Activated naive CD4-positive, alpha-beta T cell treated with anti-CD3 and anti-CD28 coated beads, Interleukin-2, amount 50 U/mL, for 72 hours (primary cell): ENCODE measurements around the gene RENBP. TPM values are rescaled to one million over a fixed set of nuclear protein-coding genes. Genes with fewer than 3 reads are reported as not detected.

Experiments
- ATAC-seq, 2 donors: fragments of 150-1000 bp; cut with Tn5 transposase; 2 replicates each; pipeline ENCODE4 v1.10.0; 2021; ENCODE audit warnings: mild to moderate bottlenecking in 2 of 2, moderate library complexity in 2 of 2
- DNase-seq, 2 donors: peaks; one replicate each; pipeline ENCODE4 v3.0.0; 2021 to 2022; ENCODE audit warnings: low spot score in 2 of 2
- H3K27ac Mint-ChIP-seq, 2 donors: one replicate each; pipeline ENCODE4 v1.8.0; 2022; ENCODE audit warnings: mild to moderate bottlenecking in 2 of 2, mixed read lengths in 2 of 2
- H3K36me3 Mint-ChIP-seq, 2 donors: one replicate each; pipeline ENCODE4 v1.8.0; 2022; ENCODE audit warnings: mixed read lengths in 2 of 2
- H3K9me3 Mint-ChIP-seq, 2 donors: one replicate each; pipeline ENCODE4 v1.8.0; 2022; ENCODE audit warnings: mixed read lengths in 2 of 2
- total RNA-seq, 2 donors: library from RNA; stranded (reverse); gene quantifications; one replicate each; pipeline ENCODE4 v1.2.3, GENCODE V29; 2022

RENBP gene
- total RNA-seq, 2 donors from 2014 or later, result 14.8 to 16.1 TPM

GRCh38 chrX:153963546-153963945, 19.1 kb upstream of the RENBP start:
- ATAC-seq (no peak), DNase-seq (no peak)
- Mint-ChIP-seq H3K36me3 (peaks cover 12 to 14% of the 10 kb centered on the region in 2 donors), H3K9me3 (no peaks in the 10 kb centered on the region), H3K27ac (no peak overlapping the region)

- Mint-ChIP-seq H3K36me3 (no peaks in the 10 kb centered on the region), H3K27ac (no peak overlapping the region), H3K9me3 (no peaks in the 10 kb centered on the region)
- DNase-seq (no peak), ATAC-seq (no peak)
Measured at GRCh38 chrX:153961292-153961691, 16.8 kb upstream of the RENBP start.

GRCh38 chrX:153960786-153961185, 16.3 kb upstream of the RENBP start:
- Mint-ChIP-seq H3K36me3 (no peaks in the 10 kb centered on the region), H3K27ac (no peak overlapping the region), H3K9me3 (no peaks in the 10 kb centered on the region)
- ATAC-seq, result no peak
- no peak for DNase-seq

- Mint-ChIP-seq H3K9me3 (no peaks in the 10 kb centered on the region), H3K27ac (no peak overlapping the region), H3K36me3 (no peaks in the 10 kb centered on the region)
- DNase-seq, result no peak
- no peak for ATAC-seq
Measured at GRCh38 chrX:153960077-153960476, 15.6 kb upstream of the RENBP start.

GRCh38 chrX:153959649-153960048, 15.2 kb upstream of the RENBP start:
- no peak overlapping the region for H3K27ac Mint-ChIP-seq

GRCh38 chrX:153958605-153959004, 14.2 kb upstream of the RENBP start:
- ATAC-seq, result no peak
- Mint-ChIP-seq H3K36me3 (no peaks in the 10 kb centered on the region), H3K27ac (no peak overlapping the region)

More at GRCh38 chrX:153959649-153960048, 15.2 kb upstream of the RENBP start:
- H3K36me3 Mint-ChIP-seq, result no peaks in the 10 kb centered on the region
- no peak for DNase-seq
- no peaks in the 10 kb centered on the region for H3K9me3 Mint-ChIP-seq
- ATAC-seq, result no peak

GRCh38 chrX:153957224-153957623, 12.8 kb upstream of the RENBP start:
- Mint-ChIP-seq H3K9me3 (no peaks in the 10 kb centered on the region), H3K36me3 (no peaks in the 10 kb centered on the region), H3K27ac (no peak overlapping the region)
- ATAC-seq, result no peak
- no peak for DNase-seq

More at GRCh38 chrX:153958605-153959004, 14.2 kb upstream of the RENBP start:
- DNase-seq, result no peak
- H3K9me3 Mint-ChIP-seq, result no peaks in the 10 kb centered on the region

- Mint-ChIP-seq H3K27ac (peak overlapping the region in 1 of 2 donors; percentile 63), H3K9me3 (no peaks in the 10 kb centered on the region), H3K36me3 (peaks cover 3% of the 10 kb centered on the region in 2 donors)
- ATAC-seq (no peak), DNase-seq (no peak)
Measured at GRCh38 chrX:153956044-153956907, 11.8 kb upstream of the RENBP start.

- H3K36me3 Mint-ChIP-seq, result peaks cover 6 to 7% of the 10 kb centered on the region in 2 donors
- H3K27ac Mint-ChIP-seq, result no peak overlapping the region
- H3K9me3 Mint-ChIP-seq, result no peaks in the 10 kb centered on the region
- ATAC-seq (no peak), DNase-seq (no peak)
Measured at GRCh38 chrX:153955228-153955732, 10.8 kb upstream of the RENBP start.

- Mint-ChIP-seq H3K36me3 (peaks cover 6 to 7% of the 10 kb centered on the region in 2 donors), H3K27ac (peak overlapping the region in 1 of 2 donors; percentile 48)
- no peak for DNase-seq
Measured at GRCh38 chrX:153954558-153955227, 10.2 kb upstream of the RENBP start.

GRCh38 chrX:153953892-153954557, 9.6 kb upstream of the RENBP start:
- no peak for ATAC-seq

More at GRCh38 chrX:153954558-153955227, 10.2 kb upstream of the RENBP start:
- H3K9me3 Mint-ChIP-seq, result no peaks in the 10 kb centered on the region
- ATAC-seq, result no peak

GRCh38 chrX:153953342-153953830, 8.9 kb upstream of the RENBP start:
- DNase-seq (peak; percentile 68 to 82), ATAC-seq (peak; percentile 60 to 64)
- H3K9me3 Mint-ChIP-seq, result no peaks in the 10 kb centered on the region
- H3K27ac Mint-ChIP-seq, result peak overlapping the region in 1 of 2 donors; percentile 74
- H3K36me3 Mint-ChIP-seq, result peaks cover 6 to 7% of the 10 kb centered on the region in 2 donors

More at GRCh38 chrX:153953892-153954557, 9.6 kb upstream of the RENBP start:
- H3K36me3 Mint-ChIP-seq, result peaks cover 6 to 7% of the 10 kb centered on the region in 2 donors
- H3K27ac Mint-ChIP-seq, result peak overlapping the region in 1 of 2 donors; percentile 48
- DNase-seq, result no peak
- H3K9me3 Mint-ChIP-seq, result no peaks in the 10 kb centered on the region

GRCh38 chrX:153952373-153953026, 8.1 kb upstream of the RENBP start:
- DNase-seq, result no peak
- H3K9me3 Mint-ChIP-seq, result no peaks in the 10 kb centered on the region
- H3K27ac Mint-ChIP-seq, result no peak overlapping the region
- no peak for ATAC-seq
- H3K36me3 Mint-ChIP-seq, result peaks cover 6 to 7% of the 10 kb centered on the region in 2 donors

GRCh38 chrX:153951683-153952372, 7.4 kb upstream of the RENBP start:
- no peaks in the 10 kb centered on the region for H3K9me3 Mint-ChIP-seq
- no peak overlapping the region for H3K27ac Mint-ChIP-seq
- H3K36me3 Mint-ChIP-seq, result peaks cover 6 to 7% of the 10 kb centered on the region in 2 donors
- ATAC-seq (no peak), DNase-seq (no peak)

- no peak for ATAC-seq
- no peak for DNase-seq
- Mint-ChIP-seq H3K36me3 (peaks cover 6 to 7% of the 10 kb centered on the region in 2 donors), H3K9me3 (no peaks in the 10 kb centered on the region), H3K27ac (peak overlapping the region in 1 of 2 donors; percentile 46)
Measured at GRCh38 chrX:153950127-153950526, 5.7 kb upstream of the RENBP start.
